ENCODE data around the gene ITGB2.
"Not testable (repeated sequence)": the region's sequence is repeated elsewhere in the genome, so short reads cannot be mapped to it uniquely, and the experiment has no call there.

The ITGB2 gene

DNA sequence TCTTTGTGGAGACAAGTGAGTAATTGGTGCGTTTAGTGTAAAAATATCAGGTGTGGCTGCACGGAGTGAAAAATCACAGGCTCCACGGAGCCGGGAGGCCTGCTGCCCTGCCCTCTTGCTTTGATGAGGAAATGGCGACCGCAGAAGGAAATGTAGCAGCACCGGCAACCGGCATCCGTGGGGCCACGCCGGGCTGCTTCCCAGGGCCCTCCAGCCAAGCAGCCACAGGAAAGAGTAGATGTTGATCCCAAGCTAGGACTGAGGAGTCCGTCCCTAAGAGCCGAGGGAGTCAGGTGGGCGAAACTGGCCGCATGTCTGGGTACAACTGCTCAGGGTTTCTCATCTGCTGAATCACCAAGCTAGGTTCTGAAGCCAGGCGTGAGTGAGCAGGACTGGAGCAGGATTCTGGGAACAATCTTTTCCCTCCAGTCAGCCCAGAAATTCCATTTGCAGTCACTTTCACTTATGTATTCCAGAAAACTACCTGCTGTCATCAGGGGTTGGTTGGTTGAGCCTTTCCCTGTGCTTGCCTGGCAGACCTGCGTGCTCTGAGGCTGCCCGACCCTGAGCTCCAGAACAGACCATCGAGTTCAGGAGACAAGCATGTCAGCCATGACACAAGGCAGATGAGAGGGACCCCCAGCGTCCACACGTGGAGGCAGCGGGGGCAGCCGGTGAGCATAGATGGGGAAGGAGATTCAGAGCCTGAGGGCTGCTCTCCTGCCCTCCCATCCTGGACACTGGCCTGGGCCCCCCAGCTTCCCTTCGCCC lies 5.8 kb upstream of the ITGB2 start:
- DNase-seq, result peak; percentile 51 to 66

- no peak for DNase-seq
Observed at GRCh38 chr21:44925378-44925755, 4.7 kb upstream of the ITGB2 start.

GRCh38 chr21:44924606-44925377 lies 4.1 kb upstream of the ITGB2 start:
- DNase-seq, result no peak

GRCh38 chr21:44923480-44924084 lies 2.9 kb upstream of the ITGB2 start:
- DNase-seq, result no peak

- DNase-seq, result no peak
Observed at GRCh38 chr21:44921928-44922327, 1.2 kb upstream of the ITGB2 start.

GRCh38 chr21:44919913-44920693 lies 596 bp downstream of the ITGB2 start:
- peak in 1 of 2 experiments; percentile 47 for DNase-seq

DNA sequence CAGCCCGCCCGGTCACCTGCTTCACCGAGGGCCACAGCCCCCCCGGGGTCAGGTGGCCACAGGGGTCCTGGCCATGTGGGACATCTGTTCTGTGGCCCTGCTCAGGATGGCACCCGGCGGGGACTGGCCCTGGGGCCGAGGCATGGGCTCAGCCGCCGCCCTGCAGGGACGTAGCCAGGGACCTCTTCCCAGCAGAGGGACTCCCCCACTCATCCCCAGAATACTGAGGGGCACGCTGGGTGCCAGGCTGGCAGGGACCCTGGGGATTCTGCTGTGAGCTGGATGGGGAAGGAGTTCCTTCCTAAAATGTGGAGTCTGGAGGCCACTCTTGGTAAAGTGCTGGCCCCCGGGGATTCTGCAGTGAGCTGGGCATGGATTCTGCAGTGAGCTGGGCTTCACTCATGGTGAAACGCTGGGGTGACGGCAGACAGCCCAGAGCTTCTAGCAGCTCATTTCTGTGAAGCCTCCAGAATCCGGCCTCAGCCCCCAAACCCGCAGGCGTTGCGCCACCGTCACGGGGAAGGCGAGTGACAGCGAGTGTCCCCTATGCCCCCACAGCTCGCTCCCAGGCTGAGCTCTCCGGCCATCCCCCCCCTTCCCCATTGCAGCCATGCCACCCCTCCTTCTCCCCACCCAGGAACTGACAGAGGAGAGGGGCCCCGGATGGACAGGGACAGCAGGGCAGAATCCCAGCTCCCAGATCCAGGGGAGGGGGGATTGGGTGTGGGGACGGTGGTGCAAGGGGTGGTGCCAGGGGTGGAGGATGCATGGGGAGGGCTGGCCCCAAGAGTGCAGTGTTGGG lies 1.4 kb downstream of the ITGB2 start:
- DNase-seq, result peak; percentile 33 to 49

GRCh38 chr21:44918581-44919033 lies 2.1 kb downstream of the ITGB2 start:
- no peak for DNase-seq

DNA sequence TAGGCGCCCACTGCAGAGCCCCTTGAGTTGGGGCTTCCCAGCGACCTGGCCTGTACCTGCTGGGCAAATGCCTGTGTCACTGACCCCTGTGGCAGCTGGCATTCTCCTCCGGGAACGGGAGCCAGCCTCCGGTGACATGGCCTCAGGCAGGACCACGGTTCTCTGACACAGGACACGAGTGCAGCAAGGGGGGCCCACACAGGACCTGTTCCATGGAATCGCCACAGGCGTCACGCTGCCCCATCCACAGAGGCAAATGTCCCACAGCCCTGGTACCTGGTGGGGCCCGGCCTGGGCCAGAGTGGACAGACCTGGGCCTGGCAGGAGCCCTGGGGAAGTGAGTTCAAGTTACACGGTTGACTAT lies 2.6 kb downstream of the ITGB2 start:
- DNase-seq, result no peak

GRCh38 chr21:44917446-44918106 lies 3.1 kb downstream of the ITGB2 start:
- no peak for DNase-seq

- DNase-seq, result no peak
Observed at GRCh38 chr21:44916965-44917364, 3.7 kb downstream of the ITGB2 start.

DNA sequence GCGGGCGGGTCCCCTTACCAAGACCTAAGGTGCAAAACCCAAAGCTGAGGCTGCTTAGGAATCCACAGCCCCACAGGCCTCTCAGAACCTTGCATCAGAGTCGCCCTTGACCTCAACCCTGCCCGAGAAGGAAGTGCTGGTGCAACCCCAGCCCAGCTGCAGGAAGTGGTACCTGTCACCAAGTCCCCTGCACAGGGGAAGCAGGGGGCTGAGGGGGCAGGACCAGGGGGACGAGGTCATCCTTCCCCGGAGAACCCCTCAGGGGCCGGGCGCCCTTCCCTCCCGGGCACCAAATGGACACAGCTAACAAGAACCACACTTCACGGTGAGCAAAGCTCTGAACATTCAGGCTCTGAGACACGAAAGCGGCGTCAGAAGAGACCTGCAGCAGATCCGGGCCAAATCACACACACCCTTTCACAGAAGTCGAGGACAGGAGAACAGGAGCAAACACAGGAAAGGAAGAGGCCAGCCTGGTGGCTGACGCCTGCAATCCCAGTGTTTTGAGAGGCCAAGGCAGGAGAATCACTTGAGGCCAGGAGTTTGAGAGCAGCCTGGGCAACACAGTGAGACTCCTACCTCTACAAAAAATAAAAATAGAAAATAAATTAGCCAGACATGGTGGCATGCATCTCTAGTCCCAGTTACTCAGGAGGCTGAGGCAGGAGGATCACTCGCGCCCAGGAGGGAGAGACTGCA lies 6.4 kb downstream of the ITGB2 start:
- peak; percentile 63 to 70 for DNase-seq

DNA sequence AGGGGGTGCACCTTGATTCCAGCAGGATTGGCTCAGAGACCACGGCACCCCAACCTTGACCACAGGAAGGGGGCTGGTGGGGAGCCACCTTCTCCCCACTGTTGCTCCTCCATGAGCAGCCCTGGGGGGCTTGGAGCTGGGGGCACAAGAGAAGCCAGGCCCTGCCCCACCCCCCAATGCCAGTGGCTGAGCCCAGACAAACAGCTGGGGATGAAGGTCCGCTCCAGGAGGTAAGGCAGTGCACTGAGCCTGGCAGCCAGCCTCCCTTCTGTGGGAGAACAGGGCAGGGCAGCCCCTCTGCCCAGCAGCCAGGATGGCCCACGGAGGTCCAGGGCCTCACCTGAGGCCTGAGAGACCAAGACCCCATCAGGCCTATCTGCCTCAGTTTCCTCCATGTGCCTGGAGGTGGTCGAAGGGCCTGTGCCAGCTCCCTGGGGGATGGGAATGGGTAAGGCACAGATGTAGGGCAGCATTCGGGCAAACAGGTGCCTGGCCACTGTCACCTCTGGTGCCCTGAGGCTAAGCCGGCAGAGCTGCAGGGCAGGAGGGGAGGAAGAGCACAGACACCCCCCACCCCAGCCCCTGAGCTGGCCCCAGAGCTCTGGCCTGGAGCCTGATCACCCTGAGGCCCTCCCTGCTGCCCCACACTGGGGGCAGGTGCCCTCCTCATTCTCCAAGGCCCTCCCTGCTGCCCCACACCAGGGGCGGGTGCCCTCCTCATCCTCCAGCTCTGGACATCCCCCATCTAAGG lies 7.1 kb downstream of the ITGB2 start:
- DNase-seq, result no peak

GRCh38 chr21:44912506-44913412 lies 7.9 kb downstream of the ITGB2 start:
- not testable (repeated sequence) for DNase-seq

- no peak for DNase-seq
Observed at GRCh38 chr21:44912158-44912473, 8.6 kb downstream of the ITGB2 start.

DNA sequence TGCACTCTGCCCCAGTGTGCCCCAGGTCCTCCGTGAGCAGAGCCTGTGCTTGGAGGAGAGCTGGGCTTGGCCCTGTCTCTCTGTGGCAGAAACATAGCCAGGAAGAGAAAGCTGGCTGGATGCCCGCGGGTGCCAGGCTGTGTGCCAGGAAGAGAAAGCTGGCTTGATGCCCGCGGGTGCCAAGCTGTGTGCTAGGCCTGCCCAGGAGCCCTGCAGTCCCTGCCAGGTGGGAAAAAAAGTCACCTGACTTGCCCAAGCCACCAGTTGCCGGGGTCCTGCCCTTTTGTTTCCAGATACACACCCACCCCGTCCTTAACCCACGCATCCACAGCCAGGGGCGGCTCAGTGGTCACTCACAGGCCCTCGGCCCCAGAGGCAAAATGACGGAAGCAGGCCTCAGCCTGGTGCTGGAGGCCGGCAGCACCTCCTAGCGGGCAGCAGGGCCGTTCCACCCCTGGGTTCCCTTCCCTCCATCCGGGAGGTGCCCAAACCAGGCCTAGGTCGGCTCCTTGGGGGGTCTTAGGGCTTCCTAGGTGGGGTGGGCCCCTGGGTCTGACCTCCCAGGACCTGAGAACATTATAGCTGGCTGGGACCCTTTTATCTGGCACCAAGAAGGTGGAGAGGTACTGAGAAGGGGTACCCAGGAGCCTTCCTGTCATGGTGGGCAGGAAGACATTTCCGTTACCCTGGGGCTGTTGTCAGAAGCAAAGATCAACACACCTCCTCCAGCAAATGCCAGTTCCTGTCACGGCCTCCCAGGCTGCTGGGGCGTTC lies 9.1 kb downstream of the ITGB2 start:
- DNase-seq, result peak; percentile 64 to 72

- DNase-seq, result no peak
Observed at GRCh38 chr21:44911068-44911383, 9.7 kb downstream of the ITGB2 start.

- DNase-seq, result no peak
Observed at GRCh38 chr21:44910229-44911067, 10.3 kb downstream of the ITGB2 start.

Data from activated CD4-positive, alpha-beta T cell treated with anti-CD3 and anti-CD28 coated beads, Interleukin-2, amount 50 U/mL, for 48 hours (primary cell).